GM12878 (cell line): ENCODE measurements around the gene GNG13. TPM values are rescaled to one million over a fixed set of nuclear protein-coding genes. Genes with fewer than 3 reads are reported as not detected.

Source experiments
- BACH1 ChIP-seq: fragments of 450-650 bp; IDR thresholded peaks from 2 replicates; pipeline ENCODE4 v1.6.1; 2017; ENCODE audit warnings: mild to moderate bottlenecking, borderline replicate concordance
- BMI1 ChIP-seq: fragments of 450-650 bp; IDR thresholded peaks from 2 replicates; pipeline ENCODE4 v1.6.1; 2016; ENCODE audit warnings: mild to moderate bottlenecking, moderate library complexity, borderline replicate concordance
- CEBPB ChIP-seq, 2 experiments: fragments of 150-350 bp in 1 of 2; IDR thresholded peaks; 2 replicates each; pipeline ENCODE4 v1.6.1; 2012 to 2014; ENCODE audit warnings: low read depth in 2 of 2, low read length in 2 of 2, borderline replicate concordance in 1 of 2, inconsistent platforms in 1 of 2
- DPF2 ChIP-seq: fragments of 450-650 bp; IDR thresholded peaks from 2 replicates; pipeline ENCODE4 v1.6.1; 2017; ENCODE audit warnings: mild to moderate bottlenecking
- EP300 ChIP-seq, 2 experiments: fragments of 150-350 bp in 1 of 2; IDR thresholded peaks; 2 replicates each; pipeline ENCODE4 v1.6.1; 2011 to 2012; ENCODE audit warnings: low read depth in 2 of 2, low read length in 2 of 2, borderline replicate concordance in 1 of 2, improper control_type of control experiment in 1 of 2, inconsistent platforms in 1 of 2; ENCODE audit not compliant: control insufficient read depth in 1 of 2
- ESRRA ChIP-seq: IDR thresholded peaks from 2 replicates; pipeline ENCODE4 v1.6.1; 2012; ENCODE audit warnings: mild to moderate bottlenecking, low read length, improper control_type of control experiment
- ETV6 ChIP-seq, 2 experiments: fragments of 450-650 bp in 1 of 2; IDR thresholded peaks in 1 of 2; conservative IDR thresholded peaks in 1 of 2; 2 replicates each; pipeline ENCODE4 v1.6.1; 2014; ENCODE audit warnings: antibody characterized with exemption in 1 of 2, borderline replicate concordance in 1 of 2, low read depth in 1 of 2, mild to moderate bottlenecking in 1 of 2, moderate library complexity in 1 of 2
- IKZF1 ChIP-seq: fragments of 450-650 bp; conservative IDR thresholded peaks from 2 replicates; pipeline ENCODE4 v1.6.1; 2017; ENCODE audit warnings: antibody characterized with exemption, mild to moderate bottlenecking
- JUNB ChIP-seq: IDR thresholded peaks from 2 replicates; pipeline ENCODE4 v1.6.1; 2016; ENCODE audit warnings: antibody characterized with exemption, mild to moderate bottlenecking
- JUND ChIP-seq: IDR thresholded peaks from 2 replicates; pipeline ENCODE4 v1.6.1; 2012; ENCODE audit warnings: low read depth, mild to moderate bottlenecking, low read length, improper control_type of control experiment, moderate library complexity
- KAT2A ChIP-seq: conservative IDR thresholded peaks from 2 replicates; pipeline ENCODE4 v1.6.1; 2011; ENCODE audit warnings: low read depth, low read length; ENCODE audit not compliant: control insufficient read depth
- KLF5 ChIP-seq: fragments of 450-650 bp; IDR thresholded peaks from 2 replicates; pipeline ENCODE4 v1.6.1; 2014; ENCODE audit warnings: mild to moderate bottlenecking; ENCODE audit not compliant: partially characterized antibody
- NBN ChIP-seq: fragments of 450-650 bp; IDR thresholded peaks from 2 replicates; pipeline ENCODE4 v1.6.1; 2016
- NR2C1 ChIP-seq: fragments of 450-650 bp; IDR thresholded peaks from 2 replicates; pipeline ENCODE4 v1.6.1; 2017; ENCODE audit warnings: antibody characterized with exemption, mild to moderate bottlenecking, moderate library complexity
- NR2F1 ChIP-seq: fragments of 450-650 bp; conservative IDR thresholded peaks from 2 replicates; pipeline ENCODE4 v1.6.1; 2017; ENCODE audit warnings: mild to moderate bottlenecking
- NRF1 ChIP-seq: conservative IDR thresholded peaks from 2 replicates; pipeline ENCODE4 v1.6.1; 2011; ENCODE audit warnings: mild to moderate bottlenecking, low read depth, low read length, improper control_type of control experiment
- PAX5 ChIP-seq: IDR thresholded peaks from 2 replicates; pipeline ENCODE4 v1.6.1; 2011; ENCODE audit warnings: low read depth, low read length, borderline replicate concordance
- POLR2A ChIP-seq: IDR thresholded peaks from 2 replicates; pipeline ENCODE4 v1.6.1; 2011; ENCODE audit warnings: low read depth, mild to moderate bottlenecking, low read length
- POLR2AphosphoS5 ChIP-seq: IDR thresholded peaks from 2 replicates; pipeline ENCODE4 v1.6.1; 2011; ENCODE audit warnings: mild to moderate bottlenecking, low read length, inconsistent platforms
- POU2F2 ChIP-seq: IDR thresholded peaks from 3 replicates; pipeline ENCODE4 v1.6.1; 2011; ENCODE audit warnings: low read depth, mild to moderate bottlenecking, low read length, borderline replicate concordance
- SMARCA5 ChIP-seq: fragments of 450-650 bp; IDR thresholded peaks from 2 replicates; pipeline ENCODE4 v1.6.1; 2017; ENCODE audit warnings: mild to moderate bottlenecking
- SPI1 ChIP-seq: IDR thresholded peaks from 2 replicates; pipeline ENCODE4 v1.6.1; 2011; ENCODE audit warnings: low read depth, mild to moderate bottlenecking, low read length, moderate library complexity, borderline replicate concordance; ENCODE audit not compliant: insufficient read depth
- SREBF1 ChIP-seq: IDR thresholded peaks from 2 replicates; pipeline ENCODE4 v1.6.1; 2012; ENCODE audit warnings: mild to moderate bottlenecking, low read length
- SRF ChIP-seq, 2 experiments: IDR thresholded peaks; 2 replicates each; pipeline ENCODE4 v1.6.1; 2011; ENCODE audit warnings: low read depth in 2 of 2, low read length in 2 of 2, mild to moderate bottlenecking in 1 of 2, moderate library complexity in 1 of 2
- STAT1 ChIP-seq: fragments of 450-650 bp; conservative IDR thresholded peaks from 2 replicates; pipeline ENCODE4 v1.6.1; 2014; ENCODE audit warnings: antibody characterized with exemption, mild to moderate bottlenecking
- SUZ12 ChIP-seq: fragments of 200-600 bp; sonication (generic); IDR thresholded peaks from one replicate; pipeline ENCODE4 v1.6.1; 2018; ENCODE audit warnings: antibody characterized with exemption, mild to moderate bottlenecking; ENCODE audit not compliant: unreplicated experiment
- WRNIP1 ChIP-seq: IDR thresholded peaks from 2 replicates; pipeline ENCODE4 v1.6.1; 2011; ENCODE audit warnings: low read depth, low read length, improper control_type of control experiment, borderline replicate concordance
- YY1 ChIP-seq: IDR thresholded peaks from 2 replicates; pipeline ENCODE4 v1.6.1; 2011; ENCODE audit warnings: low read depth, mild to moderate bottlenecking, low read length
- ZNF24 ChIP-seq: fragments of 450-650 bp; IDR thresholded peaks from 2 replicates; pipeline ENCODE4 v1.6.1; 2017; ENCODE audit warnings: antibody characterized with exemption, mild to moderate bottlenecking
- ZSCAN29 ChIP-seq: fragments of 450-650 bp; IDR thresholded peaks from 2 replicates; pipeline ENCODE4 v1.6.1; 2017; ENCODE audit warnings: mild to moderate bottlenecking, moderate library complexity
- polyA plus RNA-seq, 11 experiments: library from polyadenylated mRNA; depleted of rRNA in 4 of 11; unstranded in 6 of 11; stranded (reverse) in 5 of 11; fragments of >200 nt; fragmentation: Nextera tagmentation in 4 of 11; fragmentation: Illumina TruSeq in 1 of 11; extraction: Ambion mirVana in 4 of 11; extraction: Trizol in 1 of 11; gene quantifications; 1 replicate in 1 of 11; 2 replicates in 10 of 11; pipeline versions ENCODE4 v1.2.1 to v1.2.3, GENCODE V29; 2011 to 2016; ENCODE audit warnings: inconsistent platforms in 2 of 11, missing spikeins in 2 of 11, low read depth in 1 of 11
- total RNA-seq, 4 experiments: library from RNA; depleted of rRNA in 3 of 4; stranded (reverse); fragments of >200 nt in 3 of 4; fragmentation: Illumina TruSeq in 1 of 4; extraction: Trizol in 1 of 4; gene quantifications; 2 replicates each; pipeline versions ENCODE4 v1.2.1 to v1.2.3, GENCODE V29; 2013 to 2021
- TF ChIP-seq, protein P1 (sequence below): fragments of 450-650 bp; IDR thresholded peaks from 2 replicates; pipeline ENCODE4 v1.6.1; 2017; ENCODE audit warnings: mild to moderate bottlenecking, moderate library complexity
- TF ChIP-seq, protein P2 (sequence below): IDR thresholded peaks from 2 replicates; pipeline ENCODE4 v1.6.1; 2012; ENCODE audit warnings: low read depth, low read length, improper control_type of control experiment

Gene GNG13
- total and polyA plus RNA-seq, 10 of the 15 experiments (the other 5 are each of a cell fraction or from before 2014, with no cell fraction given): not detected

DNA sequence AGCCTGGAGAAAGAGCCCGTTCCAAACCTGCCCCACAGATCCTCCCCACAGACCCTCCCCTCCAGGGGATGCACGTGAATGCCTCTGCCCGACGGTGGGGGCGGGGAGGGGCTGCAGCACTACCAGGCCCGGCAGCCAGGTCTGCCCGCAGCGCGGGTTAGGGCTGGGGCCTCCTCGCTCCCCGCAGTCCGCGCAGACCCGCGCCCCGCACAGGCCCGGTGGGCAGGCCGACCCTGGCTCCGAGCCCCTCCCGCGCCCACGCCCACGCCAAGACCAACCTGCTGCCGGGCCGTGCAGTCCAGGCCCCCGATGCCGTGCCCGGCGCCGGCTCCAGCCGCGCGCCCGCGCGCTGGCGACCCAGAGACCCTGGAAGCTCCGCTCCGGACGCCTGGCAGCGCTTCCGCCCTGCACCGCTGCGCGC is 12.5 kb downstream of the GNG13 start, which contains the start of gene RPUSD1 (continued):
- TF ChIP-seq WRNIP1: no peak
- TF ChIP-seq KAT2A: no peak
- no peak for TF ChIP-seq ETV6 (conservative IDR thresholded peaks at IDR 0.05 in 1 of 2, IDR thresholded peaks at IDR 0.05 in 1 of 2; ENCODE audit: borderline replicate concordance in 1 of 2, low read depth in 1 of 2)
- TF ChIP-seq SUZ12: no peak
- TF ChIP-seq PAX5: no peak
- TF ChIP-seq CEBPB (IDR thresholded peaks at IDR 0.05; ENCODE audit: borderline replicate concordance in 1 of 2, low read depth in 2 of 2, low read length in 2 of 2): no peak
- TF ChIP-seq JUND: no peak
- no peak for TF ChIP-seq BMI1
- no peak for TF ChIP-seq EP300 (IDR thresholded peaks at IDR 0.05; ENCODE audit: borderline replicate concordance in 1 of 2, control insufficient read depth in 1 of 2, low read depth in 2 of 2, low read length in 2 of 2)
- TF ChIP-seq, protein P1, sequence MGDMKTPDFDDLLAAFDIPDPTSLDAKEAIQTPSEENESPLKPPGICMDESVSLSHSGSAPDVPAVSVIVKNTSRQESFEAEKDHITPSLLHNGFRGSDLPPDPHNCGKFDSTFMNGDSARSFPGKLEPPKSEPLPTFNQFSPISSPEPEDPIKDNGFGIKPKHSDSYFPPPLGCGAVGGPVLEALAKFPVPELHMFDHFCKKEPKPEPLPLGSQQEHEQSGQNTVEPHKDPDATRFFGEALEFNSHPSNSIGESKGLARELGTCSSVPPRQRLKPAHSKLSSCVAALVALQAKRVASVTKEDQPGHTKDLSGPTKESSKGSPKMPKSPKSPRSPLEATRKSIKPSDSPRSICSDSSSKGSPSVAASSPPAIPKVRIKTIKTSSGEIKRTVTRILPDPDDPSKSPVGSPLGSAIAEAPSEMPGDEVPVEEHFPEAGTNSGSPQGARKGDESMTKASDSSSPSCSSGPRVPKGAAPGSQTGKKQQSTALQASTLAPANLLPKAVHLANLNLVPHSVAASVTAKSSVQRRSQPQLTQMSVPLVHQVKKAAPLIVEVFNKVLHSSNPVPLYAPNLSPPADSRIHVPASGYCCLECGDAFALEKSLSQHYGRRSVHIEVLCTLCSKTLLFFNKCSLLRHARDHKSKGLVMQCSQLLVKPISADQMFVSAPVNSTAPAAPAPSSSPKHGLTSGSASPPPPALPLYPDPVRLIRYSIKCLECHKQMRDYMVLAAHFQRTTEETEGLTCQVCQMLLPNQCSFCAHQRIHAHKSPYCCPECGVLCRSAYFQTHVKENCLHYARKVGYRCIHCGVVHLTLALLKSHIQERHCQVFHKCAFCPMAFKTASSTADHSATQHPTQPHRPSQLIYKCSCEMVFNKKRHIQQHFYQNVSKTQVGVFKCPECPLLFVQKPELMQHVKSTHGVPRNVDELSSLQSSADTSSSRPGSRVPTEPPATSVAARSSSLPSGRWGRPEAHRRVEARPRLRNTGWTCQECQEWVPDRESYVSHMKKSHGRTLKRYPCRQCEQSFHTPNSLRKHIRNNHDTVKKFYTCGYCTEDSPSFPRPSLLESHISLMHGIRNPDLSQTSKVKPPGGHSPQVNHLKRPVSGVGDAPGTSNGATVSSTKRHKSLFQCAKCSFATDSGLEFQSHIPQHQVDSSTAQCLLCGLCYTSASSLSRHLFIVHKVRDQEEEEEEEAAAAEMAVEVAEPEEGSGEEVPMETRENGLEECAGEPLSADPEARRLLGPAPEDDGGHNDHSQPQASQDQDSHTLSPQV: no peak
- TF ChIP-seq, protein P2, sequence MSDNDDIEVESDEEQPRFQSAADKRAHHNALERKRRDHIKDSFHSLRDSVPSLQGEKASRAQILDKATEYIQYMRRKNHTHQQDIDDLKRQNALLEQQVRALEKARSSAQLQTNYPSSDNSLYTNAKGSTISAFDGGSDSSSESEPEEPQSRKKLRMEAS: no peak
- no peak for TF ChIP-seq ESRRA
- peak; percentile 34 for TF ChIP-seq BACH1
- TF ChIP-seq NR2C1: no peak
- TF ChIP-seq NR2F1: peak; percentile 38; the same call in 1 of the 2 replicates
- no peak for TF ChIP-seq STAT1
- peak; percentile 78 for TF ChIP-seq POLR2A
- TF ChIP-seq POLR2AphosphoS5: peak; percentile 45; the same call in 1 of the 2 replicates
- TF ChIP-seq JUNB: no peak
- TF ChIP-seq DPF2: 0 out of 2 replicates have a peak, but pooled peaks have one; percentile 46
- TF ChIP-seq ZSCAN29: no peak
- no peak for TF ChIP-seq SREBF1
- TF ChIP-seq SRF (IDR thresholded peaks at IDR 0.05; ENCODE audit: low read depth in 2 of 2, low read length in 2 of 2): no peak
- no peak for TF ChIP-seq KLF5
- TF ChIP-seq POU2F2: no peak
- TF ChIP-seq YY1: no peak
- no peak for TF ChIP-seq NBN
- no peak for TF ChIP-seq SPI1
- TF ChIP-seq SMARCA5: peak; percentile 28; the same call in 1 of the 2 replicates
- TF ChIP-seq ZNF24: no peak
- TF ChIP-seq NRF1: 0 out of 2 replicates have a peak, but pooled peaks have one; percentile 9
- no peak for TF ChIP-seq IKZF1
